H4 (cell line): ENCODE data around the gene PHLDB3. TPM values are rescaled to one million over a fixed set of nuclear protein-coding genes. Genes with fewer than 3 reads are reported as not detected.
"Not testable (repeated sequence)": the region's sequence is repeated elsewhere in the genome, so short reads cannot be mapped to it uniquely, and the experiment has no call there.

Source experiments
- DNase-seq: peaks from one replicate; pipeline ENCODE4 v3.0.0-alpha.2; 2015; ENCODE audit warnings: low spot score
- total RNA-seq: library from RNA; depleted of rRNA; stranded (reverse); fragments of >200 nt; shearing (Covaris generic); gene quantifications from 2 replicates; pipeline ENCODE4 v1.2.3, GENCODE V29; 2014

PHLDB3 gene
- total RNA-seq, 1 experiment from 2014 or later = 2.1 TPM

- DNase-seq = no peak
Measured at GRCh38 chr19:43527860-43528622, 23.5 kb upstream of the PHLDB3 start.

- DNase-seq = no peak
Measured at GRCh38 chr19:43526884-43527859, 22.6 kb upstream of the PHLDB3 start, which contains the start of gene ETHE1. Gene ETHE1 (minus strand): TSS chr19:43527201. CDS start chr19:43527177, 24 bp downstream.

GRCh38 chr19:43525836-43526771 is 21.6 kb upstream of the PHLDB3 start:
- no peak for DNase-seq

DNA sequence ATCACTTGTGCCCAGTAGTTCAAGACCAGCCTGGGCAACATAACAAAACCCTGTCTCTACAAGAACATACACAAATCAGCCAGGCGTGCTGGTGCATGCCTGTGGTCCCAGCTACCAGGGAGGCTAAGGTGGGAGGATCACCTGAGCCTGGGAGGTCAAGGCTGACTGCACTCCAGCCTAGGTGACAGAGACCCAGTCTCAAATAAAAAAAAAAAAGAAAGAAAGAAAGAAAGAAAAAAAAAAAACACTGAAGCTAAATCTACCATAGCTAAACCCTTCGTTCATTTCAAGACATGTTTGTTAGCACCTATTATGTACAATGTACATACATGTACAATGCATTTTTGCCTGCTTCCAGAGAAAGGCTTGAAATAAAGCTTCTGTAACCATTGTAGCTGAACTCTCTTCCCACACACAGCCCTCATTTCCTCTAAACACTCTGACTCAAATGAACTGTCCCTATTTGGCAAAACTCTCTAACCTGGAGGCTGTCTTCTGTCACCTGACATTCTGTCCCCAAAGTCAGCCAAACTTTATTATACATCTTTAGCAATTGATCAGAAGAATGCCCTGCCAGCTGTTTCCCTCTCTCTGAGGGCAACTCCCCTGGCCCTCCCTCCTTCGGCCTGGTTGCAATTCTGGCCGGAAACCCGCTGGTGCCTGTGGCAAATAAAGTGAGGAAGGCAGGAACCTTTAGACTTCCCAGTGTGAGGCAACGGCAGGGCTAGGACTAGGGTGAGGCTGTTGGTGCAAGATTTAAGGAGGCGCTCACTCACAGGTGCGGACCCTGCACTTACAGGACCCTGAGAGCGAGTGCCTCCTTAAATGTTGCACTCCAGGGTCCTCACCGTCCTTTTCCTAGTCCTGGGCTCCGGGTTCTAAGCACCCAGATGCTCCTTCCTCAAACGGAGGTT is 20.6 kb upstream of the PHLDB3 start:
- peak; percentile 49 for DNase-seq

DNA sequence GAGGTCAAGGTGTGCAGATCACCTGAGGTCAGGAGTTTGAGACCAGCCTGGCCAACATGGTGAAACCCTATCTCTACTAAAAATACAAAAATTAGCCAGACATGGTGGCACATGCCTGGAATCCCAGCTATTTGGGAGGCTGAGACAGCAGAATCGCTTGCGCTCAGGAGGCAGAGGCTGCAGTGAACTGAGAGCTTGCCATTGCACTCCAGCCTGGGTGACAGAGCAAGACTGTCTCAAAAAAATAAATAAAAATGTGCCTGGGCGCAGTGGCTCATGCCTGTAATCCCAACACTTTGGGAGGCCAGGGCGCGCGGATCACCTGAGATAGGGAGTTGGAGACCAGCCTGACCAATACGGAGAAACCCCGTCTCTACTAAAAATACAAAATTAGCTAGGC is 19.1 kb upstream of the PHLDB3 start:
- not testable (repeated sequence) for DNase-seq

DNA sequence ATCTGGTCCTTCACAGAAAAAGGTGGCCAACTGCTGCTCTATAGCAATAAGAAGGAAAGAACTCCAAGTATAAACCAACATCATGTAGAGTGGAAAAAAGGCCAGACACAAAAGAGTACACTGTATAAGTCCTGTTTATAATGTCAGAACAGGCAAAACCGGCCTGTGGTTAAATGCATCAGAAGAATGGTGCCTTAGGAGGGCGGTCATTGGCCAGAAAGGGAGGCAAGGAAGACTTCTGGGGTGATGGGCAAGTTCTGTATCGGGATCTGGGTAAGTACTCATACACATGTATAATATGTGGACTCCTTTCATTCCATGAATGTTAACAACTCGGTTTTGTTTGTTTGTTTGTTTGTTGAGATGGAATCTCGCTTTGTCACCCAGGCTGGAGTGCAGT is 18.4 kb upstream of the PHLDB3 start:
- no peak for DNase-seq

DNA sequence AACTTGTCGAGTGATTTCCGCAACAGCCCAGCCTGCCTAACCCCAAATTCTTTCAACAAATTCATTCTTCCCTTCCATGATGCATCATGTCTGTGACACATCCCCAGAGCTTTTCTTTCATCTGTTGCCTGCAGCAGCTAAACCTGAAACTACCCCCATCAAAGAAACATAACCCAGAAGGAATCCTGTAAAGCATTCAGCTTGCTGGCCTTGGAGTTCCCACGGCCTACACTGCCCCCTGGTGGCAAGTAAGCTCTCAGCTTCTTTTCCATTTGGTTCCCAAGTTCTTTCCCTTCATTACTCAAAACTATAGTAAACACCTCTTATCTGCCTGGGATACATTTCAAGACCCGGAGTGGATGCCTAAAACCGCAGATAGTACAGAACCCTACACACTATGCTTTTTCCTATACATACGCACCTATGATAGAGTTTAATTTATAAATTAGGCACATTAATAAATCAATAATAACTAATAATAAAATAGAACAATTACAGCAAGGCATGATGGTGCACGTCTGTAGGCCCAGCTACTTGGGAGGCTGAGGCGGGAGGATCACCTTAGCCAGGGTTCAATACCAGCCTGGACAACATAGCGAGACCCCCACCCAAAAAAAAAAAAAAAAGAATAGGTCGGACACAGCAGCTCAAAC is 15.0 kb upstream of the PHLDB3 start:
- peak; percentile 86 for DNase-seq

DNA sequence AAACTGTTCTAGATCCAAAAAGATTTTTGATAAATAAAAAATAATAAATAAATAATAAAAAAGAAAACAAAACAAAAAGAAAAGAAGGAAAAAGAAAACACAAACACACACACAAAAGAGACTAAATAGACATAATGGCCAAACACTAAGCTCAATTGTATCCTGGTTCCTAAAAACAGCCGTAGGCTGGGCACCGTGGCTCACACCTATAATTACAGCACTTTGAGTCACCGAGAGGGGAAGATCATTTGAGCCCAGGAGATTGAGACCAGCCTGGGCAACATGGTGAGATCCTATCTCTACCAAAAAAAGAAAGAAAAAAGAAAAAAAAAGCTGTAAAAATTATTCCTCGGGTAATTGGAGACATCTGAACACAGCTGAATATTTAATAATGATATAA is 13.5 kb upstream of the PHLDB3 start:
- DNase-seq = no peak

GRCh38 chr19:43512399-43512798 is 7.9 kb upstream of the PHLDB3 start:
- DNase-seq = not testable (repeated sequence)

DNA sequence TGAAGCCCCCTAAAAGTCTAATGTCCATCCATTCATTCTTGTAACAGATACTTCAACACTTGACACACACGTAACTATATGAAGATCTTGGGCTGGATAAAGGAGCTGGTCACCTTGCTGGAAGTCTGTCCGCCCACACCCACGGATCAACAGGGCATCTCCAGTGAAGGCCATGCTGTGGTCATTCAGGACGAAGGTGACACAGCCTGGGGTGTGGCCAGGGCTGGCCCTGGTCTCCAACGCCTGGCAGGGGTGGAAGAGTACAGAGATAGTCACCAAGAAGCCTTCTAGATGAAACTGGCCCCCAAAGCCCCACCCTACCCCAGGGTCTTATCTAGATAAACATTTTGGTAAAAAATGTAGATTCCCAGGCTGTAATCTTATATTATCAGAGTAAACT is 6.8 kb upstream of the PHLDB3 start:
- DNase-seq = no peak

GRCh38 chr19:43510713-43511112 is 6.2 kb upstream of the PHLDB3 start:
- no peak for DNase-seq

DNA sequence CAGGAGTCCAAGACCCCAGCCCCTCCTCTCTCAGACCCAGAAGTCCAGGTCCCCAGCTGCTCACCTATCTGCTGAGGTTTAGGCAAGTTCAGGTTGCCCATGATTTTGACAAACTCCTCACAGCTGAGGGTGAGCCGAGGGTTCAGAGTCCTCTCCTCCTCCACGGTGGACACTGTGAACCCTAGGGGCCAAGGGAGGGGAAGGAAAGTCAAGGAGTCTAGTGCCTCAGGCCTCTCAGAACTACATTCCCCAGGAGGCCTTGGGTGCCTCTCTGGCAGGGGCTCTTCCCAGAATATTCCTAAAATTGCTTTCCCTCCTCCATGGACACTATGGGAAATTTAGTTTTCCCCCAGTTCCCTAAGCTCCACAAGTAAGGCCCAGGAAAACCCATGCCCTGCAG is 3.3 kb upstream of the PHLDB3 start:
- DNase-seq = no peak

GRCh38 chr19:43506629-43507028 is 2.1 kb upstream of the PHLDB3 start:
- no peak for DNase-seq

DNA sequence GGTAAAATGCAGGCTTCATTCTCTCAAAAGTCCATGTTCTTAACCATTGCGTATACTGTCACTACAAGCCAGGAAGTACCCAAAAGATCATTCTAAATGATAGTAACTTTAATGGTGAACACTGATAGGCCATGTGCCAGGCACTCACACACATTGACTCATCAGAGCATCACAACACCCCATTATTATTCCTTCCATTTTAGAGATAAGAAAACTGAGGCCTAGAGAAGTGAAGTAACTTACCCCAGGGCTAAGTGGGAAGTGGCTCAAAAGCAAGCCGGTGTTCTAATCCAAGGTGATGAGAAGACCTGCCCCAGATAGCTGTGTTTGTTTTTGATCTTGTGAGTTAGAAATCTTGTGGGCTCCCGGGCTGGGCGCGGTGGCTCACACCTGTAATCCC is 1.4 kb upstream of the PHLDB3 start:
- no peak for DNase-seq

GRCh38 chr19:43505186-43505456 is 575 bp upstream of the PHLDB3 start:
- no peak for DNase-seq

- peak; percentile 87 for DNase-seq
Measured at GRCh38 chr19:43503501-43504425, 783 bp downstream of the PHLDB3 start.

DNA sequence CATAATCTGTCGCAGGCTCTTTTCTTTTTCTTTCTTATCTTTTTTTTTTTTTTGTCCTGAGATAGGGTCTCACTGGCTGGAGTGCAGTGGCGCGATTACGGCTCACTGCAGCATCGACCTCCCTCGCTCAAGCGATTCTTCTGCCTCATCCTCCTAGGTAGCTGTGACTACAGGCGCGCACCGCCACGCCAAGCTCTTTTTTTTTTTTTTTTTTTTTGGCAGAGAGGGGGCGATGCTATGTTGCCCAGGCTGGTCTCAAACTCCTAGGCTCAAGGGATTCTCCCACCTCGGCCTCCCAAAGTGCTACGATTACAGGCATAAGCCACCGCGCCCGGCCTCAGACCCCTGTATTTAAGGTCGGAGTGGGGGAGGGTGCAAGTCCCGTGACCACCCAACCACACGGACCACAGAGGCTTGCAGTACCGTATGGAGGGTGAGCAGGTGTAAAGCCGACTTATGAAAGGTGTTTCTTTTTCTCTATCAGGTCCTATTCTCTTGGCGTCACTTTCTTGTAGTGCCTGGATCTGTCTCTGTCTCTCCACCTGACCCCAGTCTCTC is 2.0 kb downstream of the PHLDB3 start:
- no peak for DNase-seq

- no peak for DNase-seq
Measured at GRCh38 chr19:43501661-43502418, 2.7 kb downstream of the PHLDB3 start.
